Measurements from ENCODE around the gene TRIM77. TPM values are rescaled to one million over a fixed set of nuclear protein-coding genes. Genes with fewer than 3 reads are reported as not detected.

The TRIM77 gene
- not detected in 2 replicates for total RNA-seq

DNA sequence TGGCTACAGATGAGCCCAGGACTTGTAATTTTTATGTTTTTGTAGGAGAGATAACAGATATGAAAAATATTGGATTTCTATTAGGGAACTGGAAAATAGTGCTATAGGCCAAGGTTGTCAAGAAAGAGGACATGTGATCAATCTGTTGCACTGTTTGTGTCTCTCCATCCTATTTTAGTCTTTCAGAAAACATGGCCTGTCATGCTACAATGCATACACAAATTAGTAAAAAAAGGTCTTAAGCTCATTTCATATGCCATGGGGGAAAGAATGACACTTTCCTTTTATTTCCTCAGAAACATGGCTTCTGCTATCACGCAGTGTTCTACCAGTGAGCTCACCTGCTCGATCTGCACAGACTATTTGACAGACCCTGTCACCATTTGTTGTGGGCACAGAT is at the start of gene TRIM77:
Gene TRIM77, plus strand, starts transcription at position 301 of the 400 bp plus-strand sequence. Its CDS starts 0 bp downstream, at position 301.

Other genes with a start within 250 kb of the TRIM77 start
- gene NOX4, start 218.9 kb upstream of the TRIM77 start, total RNA-seq: 0.56 and 0.79 TPM in 2 replicates
- not detected in 2 replicates for gene TRIM49, start 98.3 kb downstream of the TRIM77 start, total RNA-seq
- gene TRIM64B, start 168.2 kb downstream of the TRIM77 start, total RNA-seq: not detected in 2 replicates
- gene TRIM49D1, start 211.9 kb downstream of the TRIM77 start, total RNA-seq: not detected in 2 replicates
- not detected in 2 replicates for gene TRIM49D2, start 213.8 kb downstream of the TRIM77 start, total RNA-seq

All from aortic smooth muscle cell (primary cell).